ENCODE results near the gene CCDC80.

The CCDC80 gene

GRCh38 chr3:112633191-112633590 is 7.8 kb downstream of the CCDC80 start:
- no peak for DNase-seq

- no peak for DNase-seq
These were observed 8.3 kb downstream of the CCDC80 start for GRCh38 chr3:112632596-112632995.

- no peak for DNase-seq
These were observed 9.7 kb downstream of the CCDC80 start for GRCh38 chr3:112631257-112631656.

GRCh38 chr3:112629425-112629824 is 11.5 kb downstream of the CCDC80 start:
- DNase-seq, result peak; percentile 80

GRCh38 chr3:112627919-112628466 is 12.9 kb downstream of the CCDC80 start:
- DNase-seq, result no peak

- DNase-seq, result peak; percentile 60
These were observed 13.5 kb downstream of the CCDC80 start for GRCh38 chr3:112627419-112627818.

- DNase-seq, result no peak
These were observed 17.2 kb downstream of the CCDC80 start for GRCh38 chr3:112623717-112624116.

- no peak for DNase-seq
These were observed 17.7 kb downstream of the CCDC80 start for GRCh38 chr3:112623213-112623612.

- no peak for DNase-seq
These were observed 21.6 kb downstream of the CCDC80 start for GRCh38 chr3:112619295-112619694.

GRCh38 chr3:112617285-112617684 is 23.7 kb downstream of the CCDC80 start:
- no peak for DNase-seq

GRCh38 chr3:112615989-112616731 is 24.8 kb downstream of the CCDC80 start:
- no peak for DNase-seq

GRCh38 chr3:112611752-112612515 is 29.0 kb downstream of the CCDC80 start:
- DNase-seq, result peak; percentile 31

- DNase-seq, result no peak
These were observed 30.8 kb downstream of the CCDC80 start for GRCh38 chr3:112610121-112610520.

- DNase-seq, result no peak
These were observed 33.1 kb downstream of the CCDC80 start for GRCh38 chr3:112607863-112608262.

- no peak for DNase-seq
These were observed 34.8 kb downstream of the CCDC80 start for GRCh38 chr3:112606098-112606497.

GRCh38 chr3:112605285-112605684 is 35.7 kb downstream of the CCDC80 start:
- peak; percentile 54 for DNase-seq

- DNase-seq, result no peak
These were observed 36.4 kb downstream of the CCDC80 start for GRCh38 chr3:112604536-112604935.

GRCh38 chr3:112602217-112602838 is 38.6 kb downstream of the CCDC80 start:
- DNase-seq, result no peak

- DNase-seq, result no peak
These were observed 42.2 kb downstream of the CCDC80 start for GRCh38 chr3:112598731-112599130.

GRCh38 chr3:112597945-112598344 is 43.0 kb downstream of the CCDC80 start:
- no peak for DNase-seq

GRCh38 chr3:112594856-112595255 is 46.1 kb downstream of the CCDC80 start:
- DNase-seq, result no peak

GRCh38 chr3:112593258-112593657 is 47.7 kb downstream of the CCDC80 start:
- no peak for DNase-seq

GRCh38 chr3:112587336-112587735 is 53.6 kb downstream of the CCDC80 start:
- no peak for DNase-seq

GRCh38 chr3:112585782-112586181 is 55.2 kb downstream of the CCDC80 start:
- no peak for DNase-seq

Data from right hindlimb (tissue), 1 donor.